SU-DHL-6 (cell line): ENCODE results near the gene RFX1.

Experiments
- CTCF ChIP-seq: fragments of 200-600 bp; sonication (generic); IDR thresholded peaks from one replicate; pipeline ENCODE4 v1.5.1; 2017; ENCODE audit warnings: antibody characterized with exemption, mild to moderate bottlenecking, low read length, moderate library complexity; ENCODE audit not compliant: insufficient read depth, poor library complexity, severe bottlenecking
- EZH2phosphoT487 ChIP-seq: fragments of 200-600 bp; sonication (generic), shearing (Covaris generic); conservative IDR thresholded peaks from 2 replicates; pipeline ENCODE4 v1.6.1; 2018; ENCODE audit warnings: mild to moderate bottlenecking, antibody characterized with exemption, low read length, moderate library complexity, mixed read lengths

GRCh38 chr19:14039181-14039580, 33.1 kb upstream of the RFX1 start:
- TF ChIP-seq CTCF (no peak), EZH2phosphoT487 (no peak)
